Neural progenitor cell (in vitro differentiated cells): ENCODE data around the gene SLC6A4. TPM values are rescaled to one million over a fixed set of nuclear protein-coding genes. Genes with fewer than 3 reads are reported as not detected.

Experiments
- DNase-seq: peaks from one replicate; pipeline ENCODE4 v3.0.0-alpha.2; 2016; ENCODE audit warnings: low spot score
- H2AFZ ChIP-seq: fragments of 200-600 bp; sonication (generic); replicated peaks from 2 replicates; pipeline ENCODE4 v1.6.1; 2016; ENCODE audit warnings: antibody characterized with exemption
- H3F3A ChIP-seq: fragments of 200-600 bp; sonication (generic); 2 replicates; pipeline ENCODE4 v1.6.1; 2016; ENCODE audit warnings: antibody characterized with exemption, low read depth
- H3K27ac ChIP-seq: fragments of 200-600 bp; sonication (generic); 2 replicates; pipeline ENCODE4 v1.5.1; 2016; ENCODE audit warnings: mild to moderate bottlenecking
- H3K27me3 ChIP-seq: fragments of 200-600 bp; sonication (generic); 2 replicates; pipeline ENCODE4 v1.6.1; 2016; ENCODE audit warnings: mild to moderate bottlenecking, moderate library complexity
- H3K36me3 ChIP-seq: fragments of 200-600 bp; sonication (generic); 2 replicates; pipeline ENCODE4 v1.5.1; 2016
- H3K4me1 ChIP-seq: fragments of 200-600 bp; sonication (generic); 2 replicates; pipeline ENCODE4 v1.6.1; 2016; ENCODE audit warnings: mixed run types
- H3K4me2 ChIP-seq: fragments of 200-600 bp; sonication (generic); 2 replicates; pipeline ENCODE4 v1.6.1; 2016
- H3K4me3 ChIP-seq: fragments of 200-600 bp; sonication (generic); 2 replicates; pipeline ENCODE4 v1.5.1; 2016
- H3K79me2 ChIP-seq: fragments of 200-600 bp; sonication (generic); 2 replicates; pipeline ENCODE4 v1.6.1; 2016; ENCODE audit warnings: low read depth
- H3K9ac ChIP-seq: fragments of 200-600 bp; sonication (generic); 2 replicates; pipeline ENCODE4 v1.6.1; 2016
- H3K9me3 ChIP-seq: fragments of 200-600 bp; sonication (generic); 2 replicates; pipeline ENCODE4 v1.5.1; 2016; ENCODE audit warnings: low read depth
- H4K20me1 ChIP-seq: fragments of 200-600 bp; sonication (generic); 2 replicates; pipeline ENCODE4 v1.6.1; 2016; ENCODE audit warnings: low read depth
- H3K27ac Mint-ChIP-seq: 3 replicates; pipeline ENCODE4 v1.8.0; 2021; ENCODE audit warnings: mixed read lengths
- H3K27me3 Mint-ChIP-seq: 2 replicates; pipeline ENCODE4 v1.8.0; 2022; ENCODE audit warnings: low read depth, mild to moderate bottlenecking, inconsistent platforms, moderate library complexity, mixed read lengths; ENCODE audit not compliant: insufficient read depth
- H3K36me3 Mint-ChIP-seq: 3 replicates; pipeline ENCODE4 v1.8.0; 2021; ENCODE audit warnings: mixed read lengths
- H3K4me1 Mint-ChIP-seq: 3 replicates; pipeline ENCODE4 v1.8.0; 2021; ENCODE audit warnings: mixed read lengths
- H3K4me3 Mint-ChIP-seq: 3 replicates; pipeline ENCODE4 v1.8.0; 2021; ENCODE audit warnings: mild to moderate bottlenecking, moderate library complexity, mixed read lengths
- H3K9me3 Mint-ChIP-seq: 3 replicates; pipeline ENCODE4 v1.8.0; 2020; ENCODE audit warnings: mixed read lengths
- EZH2 ChIP-seq: fragments of 200-600 bp; sonication (generic); IDR thresholded peaks from 2 replicates; pipeline ENCODE4 v1.6.1; 2017; ENCODE audit warnings: antibody characterized with exemption, mild to moderate bottlenecking, moderate library complexity
- EZH2phosphoT487 ChIP-seq: fragments of 200-600 bp; sonication (generic); IDR thresholded peaks from 2 replicates; pipeline ENCODE4 v1.6.1; 2017; ENCODE audit warnings: antibody characterized with exemption
- total RNA-seq: library from RNA; depleted of rRNA; stranded (reverse); fragments of >200 nt; gene quantifications from 2 replicates; pipeline ENCODE4 v1.2.3, GENCODE V29; 2015; ENCODE audit warnings: low replicate concordance
- TF ChIP-seq, protein P1 (sequence below): fragments of 200-600 bp; sonication (generic); IDR thresholded peaks from 2 replicates; pipeline ENCODE4 v1.5.1; 2017; ENCODE audit warnings: antibody characterized with exemption, mild to moderate bottlenecking

The SLC6A4 gene
- total RNA-seq, 1 donor from 2014 or later, result not detected

GRCh38 chr17:30200106-30200505, 35.4 kb downstream of the SLC6A4 start:
- Histone ChIP-seq H4K20me1 (no peaks in the 10 kb centered on the region), H3K79me2 (no peaks in the 10 kb centered on the region), H3K4me1 (no peaks in the 10 kb centered on the region), H3F3A (no peaks in the 10 kb centered on the region), H3K27ac (no peak overlapping the region), H3K4me3 (no peak overlapping the region), H3K9me3 (no peaks in the 10 kb centered on the region), H3K9ac (no peak overlapping the region), H3K4me2 (no peak overlapping the region), H3K36me3 (no peaks in the 10 kb centered on the region), H2AFZ (no peak overlapping the region), H3K27me3 (no peaks in the 10 kb centered on the region)
- Mint-ChIP-seq H3K27me3 (peaks cover 2% of the 10 kb centered on the region), H3K4me3 (no peak overlapping the region), H3K36me3 (no peaks in the 10 kb centered on the region), H3K27ac (no peak overlapping the region), H3K4me1 (no peaks in the 10 kb centered on the region), H3K9me3 (no peaks in the 10 kb centered on the region)
- TF ChIP-seq, protein P1, sequence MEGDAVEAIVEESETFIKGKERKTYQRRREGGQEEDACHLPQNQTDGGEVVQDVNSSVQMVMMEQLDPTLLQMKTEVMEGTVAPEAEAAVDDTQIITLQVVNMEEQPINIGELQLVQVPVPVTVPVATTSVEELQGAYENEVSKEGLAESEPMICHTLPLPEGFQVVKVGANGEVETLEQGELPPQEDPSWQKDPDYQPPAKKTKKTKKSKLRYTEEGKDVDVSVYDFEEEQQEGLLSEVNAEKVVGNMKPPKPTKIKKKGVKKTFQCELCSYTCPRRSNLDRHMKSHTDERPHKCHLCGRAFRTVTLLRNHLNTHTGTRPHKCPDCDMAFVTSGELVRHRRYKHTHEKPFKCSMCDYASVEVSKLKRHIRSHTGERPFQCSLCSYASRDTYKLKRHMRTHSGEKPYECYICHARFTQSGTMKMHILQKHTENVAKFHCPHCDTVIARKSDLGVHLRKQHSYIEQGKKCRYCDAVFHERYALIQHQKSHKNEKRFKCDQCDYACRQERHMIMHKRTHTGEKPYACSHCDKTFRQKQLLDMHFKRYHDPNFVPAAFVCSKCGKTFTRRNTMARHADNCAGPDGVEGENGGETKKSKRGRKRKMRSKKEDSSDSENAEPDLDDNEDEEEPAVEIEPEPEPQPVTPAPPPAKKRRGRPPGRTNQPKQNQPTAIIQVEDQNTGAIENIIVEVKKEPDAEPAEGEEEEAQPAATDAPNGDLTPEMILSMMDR, result no peak
- no peak for TF ChIP-seq EZH2
- no peak for TF ChIP-seq EZH2phosphoT487
- DNase-seq, result no peak

- Histone ChIP-seq H3K27me3 (no peaks in the 10 kb centered on the region), H3K9me3 (no peaks in the 10 kb centered on the region), H3K79me2 (no peaks in the 10 kb centered on the region), H3K4me1 (no peaks in the 10 kb centered on the region), H3K36me3 (no peaks in the 10 kb centered on the region), H3K9ac (no peak overlapping the region), H3K27ac (no peak overlapping the region), H2AFZ (no peak overlapping the region), H4K20me1 (no peaks in the 10 kb centered on the region), H3K4me2 (no peak overlapping the region), H3K4me3 (no peak overlapping the region), H3F3A (no peaks in the 10 kb centered on the region)
- no peaks in the 10 kb centered on the region for H3K9me3 Mint-ChIP-seq
- DNase-seq, result no peak
- peaks cover 2% of the 10 kb centered on the region for H3K27me3 Mint-ChIP-seq
- H3K36me3 Mint-ChIP-seq, result no peaks in the 10 kb centered on the region
- TF ChIP-seq EZH2 (no peak), EZH2phosphoT487 (no peak)
- TF ChIP-seq, protein P1, result no peak
- H3K4me3 Mint-ChIP-seq, result no peak overlapping the region
- no peaks in the 10 kb centered on the region for H3K4me1 Mint-ChIP-seq
- H3K27ac Mint-ChIP-seq, result no peak overlapping the region
Measured at GRCh38 chr17:30199600-30199999, 35.9 kb downstream of the SLC6A4 start.

DNA sequence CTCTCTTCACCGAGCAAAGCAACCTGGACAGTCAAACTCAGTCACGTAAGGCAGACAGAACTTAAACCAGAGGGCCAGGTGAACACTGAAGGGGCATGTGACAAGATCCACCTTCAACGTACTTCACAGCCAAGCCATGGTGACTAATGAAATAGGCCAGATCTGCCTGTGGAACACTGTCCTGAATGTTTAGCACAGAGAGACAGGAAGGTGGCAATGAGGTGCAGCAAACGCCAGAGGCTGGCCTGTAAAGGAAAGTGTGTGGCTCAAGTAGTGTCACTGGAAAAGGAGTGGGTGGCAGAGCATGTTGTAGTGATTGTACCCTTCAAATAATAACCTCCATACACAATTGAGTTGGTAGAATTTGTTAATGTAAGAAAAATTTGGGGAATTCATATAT, 38.1 kb downstream of the SLC6A4 start:
- Mint-ChIP-seq H3K4me3 (no peak overlapping the region), H3K27me3 (peaks cover 2% of the 10 kb centered on the region), H3K36me3 (no peaks in the 10 kb centered on the region), H3K4me1 (no peaks in the 10 kb centered on the region), H3K27ac (no peak overlapping the region), H3K9me3 (no peaks in the 10 kb centered on the region)
- Histone ChIP-seq H3K4me2 (no peak overlapping the region), H3F3A (no peaks in the 10 kb centered on the region), H3K9me3 (no peaks in the 10 kb centered on the region), H4K20me1 (no peaks in the 10 kb centered on the region), H2AFZ (no peak overlapping the region), H3K4me1 (no peaks in the 10 kb centered on the region), H3K9ac (no peak overlapping the region), H3K27ac (no peak overlapping the region), H3K4me3 (no peak overlapping the region), H3K27me3 (no peaks in the 10 kb centered on the region), H3K36me3 (no peaks in the 10 kb centered on the region), H3K79me2 (no peaks in the 10 kb centered on the region)
- TF ChIP-seq EZH2phosphoT487 (no peak), EZH2 (no peak)
- TF ChIP-seq, protein P1, result no peak
- no peak for DNase-seq
